GM12801 (cell line): ENCODE data around the gene TIAM2.

Source experiments
- CTCF ChIP-seq: IDR thresholded peaks from one replicate; pipeline ENCODE4 v1.5.1; 2011; ENCODE audit warnings: control low read depth; ENCODE audit not compliant: insufficient read length; ENCODE audit errors: extremely low read depth

TIAM2 gene

GRCh38 chr6:155014670-155015300, 19.7 kb downstream of the TIAM2 start:
- no peak for TF ChIP-seq CTCF

- no peak for TF ChIP-seq CTCF
These were observed 26.6 kb downstream of the TIAM2 start for GRCh38 chr6:155021680-155022079.

GRCh38 chr6:155022721-155023120, 27.6 kb downstream of the TIAM2 start:
- no peak for TF ChIP-seq CTCF

- no peak for TF ChIP-seq CTCF
These were observed 28.6 kb downstream of the TIAM2 start for GRCh38 chr6:155023717-155024116.

GRCh38 chr6:155024391-155025027, 29.4 kb downstream of the TIAM2 start:
- TF ChIP-seq CTCF, result no peak

GRCh38 chr6:155026022-155026705, 31.0 kb downstream of the TIAM2 start:
- TF ChIP-seq CTCF, result no peak

- TF ChIP-seq CTCF, result no peak
These were observed 31.6 kb downstream of the TIAM2 start for GRCh38 chr6:155026706-155027045.
